NCI-H1105 (cell line): ENCODE results near the gene RERE.
"Not testable (repeated sequence)": the region's sequence is repeated elsewhere in the genome, so short reads cannot be mapped to it uniquely, and the experiment has no call there.

Source experiments
- DNase-seq: peaks from one replicate; lab custom pipeline; 2025; lab: John Stamatoyannopoulos, UW

Gene RERE

GRCh38 chr1:8716238-8716637 lies 101.2 kb downstream of the RERE start:
- no peak for DNase-seq

- no peak for DNase-seq
These were observed 103.3 kb downstream of the RERE start for GRCh38 chr1:8714173-8714572.

GRCh38 chr1:8712413-8713231 lies 104.8 kb downstream of the RERE start:
- peak; percentile 70 for DNase-seq

GRCh38 chr1:8711873-8712412 lies 105.5 kb downstream of the RERE start:
- DNase-seq: no peak

- DNase-seq: no peak
These were observed 106.3 kb downstream of the RERE start for GRCh38 chr1:8711151-8711550.

- DNase-seq: no peak
These were observed 109.2 kb downstream of the RERE start for GRCh38 chr1:8708259-8708658.

GRCh38 chr1:8706995-8707396 lies 110.4 kb downstream of the RERE start:
- peak; percentile 91 for DNase-seq

GRCh38 chr1:8706291-8706690 lies 111.1 kb downstream of the RERE start:
- no peak for DNase-seq

GRCh38 chr1:8704866-8705506 lies 112.5 kb downstream of the RERE start:
- DNase-seq: peak; percentile 76

- DNase-seq: peak; percentile 98
These were observed 114.3 kb downstream of the RERE start for GRCh38 chr1:8702850-8703810.

GRCh38 chr1:8702472-8702849 lies 115.0 kb downstream of the RERE start:
- DNase-seq: no peak

GRCh38 chr1:8701794-8702471 lies 115.5 kb downstream of the RERE start:
- peak; percentile 70 for DNase-seq

- no peak for DNase-seq
These were observed 117.8 kb downstream of the RERE start for GRCh38 chr1:8699679-8700078.

GRCh38 chr1:8698937-8699447 lies 118.4 kb downstream of the RERE start:
- no peak for DNase-seq

- DNase-seq: no peak
These were observed 119.3 kb downstream of the RERE start for GRCh38 chr1:8698012-8698630.

GRCh38 chr1:8695442-8695841 lies 122.0 kb downstream of the RERE start:
- not testable (repeated sequence) for DNase-seq

GRCh38 chr1:8693107-8693506 lies 124.3 kb downstream of the RERE start:
- no peak for DNase-seq

GRCh38 chr1:8691662-8692061 lies 125.8 kb downstream of the RERE start:
- no peak for DNase-seq

- DNase-seq: no peak
These were observed 127.3 kb downstream of the RERE start for GRCh38 chr1:8690253-8690525.

- DNase-seq: no peak
These were observed 127.8 kb downstream of the RERE start for GRCh38 chr1:8689431-8690252.
